OCI-LY3 (cell line): ENCODE results near the gene RFTN1.

ENCODE experiments used
- H2AFZ ChIP-seq: fragments of 200-600, 300-600 bp; shearing (Covaris generic); 2 replicates; pipeline ENCODE4 v1.6.0; 2014; ENCODE audit warnings: antibody characterized with exemption, low read depth, low read length
- H3K27ac ChIP-seq: fragments of 200-600, 300-600 bp; sonication (generic); 2 replicates; pipeline ENCODE4 v1.5.1; 2014; ENCODE audit warnings: mild to moderate bottlenecking, low read length, moderate library complexity, mixed read lengths
- H3K27me3 ChIP-seq: fragments of 200-600, 300-600 bp; sonication (generic); 2 replicates; pipeline ENCODE4 v1.6.1; 2014; ENCODE audit warnings: low read depth, low read length, mixed read lengths
- H3K36me3 ChIP-seq: fragments of 200-600, 300-600 bp; sonication (generic); replicated peaks from 2 replicates; pipeline ENCODE3; 2014; ENCODE audit warnings: low read depth, low read length, mixed read lengths
- H3K4me1 ChIP-seq: fragments of 300-600, 200-600 bp; sonication (generic); 2 replicates; pipeline ENCODE4 v1.6.1; 2014; ENCODE audit warnings: low read length, mixed read lengths
- H3K4me2 ChIP-seq: fragments of 200-600, 300-600 bp; sonication (generic); 2 replicates; pipeline ENCODE4 v1.6.1; 2014; ENCODE audit warnings: low read length, mixed read lengths
- H3K4me3 ChIP-seq: fragments of 300-600, 200-600 bp; sonication (generic); 2 replicates; pipeline ENCODE4 v1.5.1; 2014; ENCODE audit warnings: antibody characterized with exemption, mild to moderate bottlenecking, low read length, moderate library complexity
- H3K79me2 ChIP-seq: fragments of 300-600, 200-600 bp; shearing (Covaris generic); 2 replicates; pipeline ENCODE4 v1.6.1; 2014; ENCODE audit warnings: mild to moderate bottlenecking, low read length, mixed read lengths
- H3K9ac ChIP-seq: fragments of 300-600, 200-600 bp; shearing (Covaris generic); 2 replicates; pipeline ENCODE4 v1.6.0; 2014; ENCODE audit warnings: mild to moderate bottlenecking, low read length, moderate library complexity
- H3K9me3 ChIP-seq: fragments of 200-600, 300-600 bp; shearing (Covaris generic); 2 replicates; pipeline ENCODE4 v1.6.1; 2014; ENCODE audit warnings: low read length, mixed read lengths; ENCODE audit not compliant: insufficient read depth
- H4K20me1 ChIP-seq: fragments of 200-600, 300-600 bp; sonication (generic); 2 replicates; pipeline ENCODE4 v1.6.1; 2016; ENCODE audit warnings: low read length, mixed read lengths; ENCODE audit not compliant: insufficient read depth
- EZH2phosphoT487 ChIP-seq: fragments of 200-600 bp; shearing (Covaris generic); IDR thresholded peaks from 2 replicates; pipeline ENCODE4 v1.6.1; 2018; ENCODE audit warnings: antibody characterized with exemption, mixed run types, low read depth
- TF ChIP-seq, protein P1 (sequence below): fragments of 200-600, 300-600 bp; sonication (generic); IDR thresholded peaks from 2 replicates; pipeline ENCODE4 v1.5.1; 2014; ENCODE audit warnings: antibody characterized with exemption, low read length, low read depth

Gene RFTN1

GRCh38 chr3:16461463-16462245 lies 51.8 kb downstream of the RFTN1 start:
- Histone ChIP-seq H3K9ac (no peak overlapping the region), H4K20me1 (peaks cover 92% of the 10 kb centered on the region), H3K27me3 (no peaks in the 10 kb centered on the region), H3K4me2 (no peak overlapping the region), H2AFZ (no peak overlapping the region), H3K4me1 (0 out of 2 replicates have a peak, but pooled peaks cover under 1% of the 10 kb centered on the region), H3K9me3 (no peaks in the 10 kb centered on the region), H3K27ac (no peak overlapping the region), H3K79me2 (peaks cover 97% of the 10 kb centered on the region), H3K36me3 (peaks cover 56% of the 10 kb centered on the region), H3K4me3 (no peak overlapping the region)
- no peak for TF ChIP-seq EZH2phosphoT487
- TF ChIP-seq, protein P1, sequence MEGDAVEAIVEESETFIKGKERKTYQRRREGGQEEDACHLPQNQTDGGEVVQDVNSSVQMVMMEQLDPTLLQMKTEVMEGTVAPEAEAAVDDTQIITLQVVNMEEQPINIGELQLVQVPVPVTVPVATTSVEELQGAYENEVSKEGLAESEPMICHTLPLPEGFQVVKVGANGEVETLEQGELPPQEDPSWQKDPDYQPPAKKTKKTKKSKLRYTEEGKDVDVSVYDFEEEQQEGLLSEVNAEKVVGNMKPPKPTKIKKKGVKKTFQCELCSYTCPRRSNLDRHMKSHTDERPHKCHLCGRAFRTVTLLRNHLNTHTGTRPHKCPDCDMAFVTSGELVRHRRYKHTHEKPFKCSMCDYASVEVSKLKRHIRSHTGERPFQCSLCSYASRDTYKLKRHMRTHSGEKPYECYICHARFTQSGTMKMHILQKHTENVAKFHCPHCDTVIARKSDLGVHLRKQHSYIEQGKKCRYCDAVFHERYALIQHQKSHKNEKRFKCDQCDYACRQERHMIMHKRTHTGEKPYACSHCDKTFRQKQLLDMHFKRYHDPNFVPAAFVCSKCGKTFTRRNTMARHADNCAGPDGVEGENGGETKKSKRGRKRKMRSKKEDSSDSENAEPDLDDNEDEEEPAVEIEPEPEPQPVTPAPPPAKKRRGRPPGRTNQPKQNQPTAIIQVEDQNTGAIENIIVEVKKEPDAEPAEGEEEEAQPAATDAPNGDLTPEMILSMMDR, result no peak

DNA sequence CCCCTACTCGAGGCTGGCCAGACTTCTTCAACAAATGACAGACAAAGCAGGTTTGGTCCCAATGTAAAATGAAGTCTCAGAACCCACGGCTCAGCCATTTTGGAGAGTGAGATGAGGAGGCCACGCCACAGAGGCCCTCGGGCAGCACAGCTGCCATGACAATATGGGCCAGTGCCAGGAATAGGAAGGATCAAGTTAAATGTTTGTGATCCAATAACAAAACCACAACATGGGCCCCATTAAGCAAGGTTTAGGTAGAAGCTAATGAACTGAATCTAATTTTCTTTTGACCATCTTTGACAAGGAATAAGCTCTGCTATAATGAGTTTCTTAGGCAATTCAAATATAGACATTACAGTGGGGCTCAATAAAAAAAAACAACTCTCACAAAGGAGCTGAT lies 52.6 kb downstream of the RFTN1 start:
- Histone ChIP-seq H3K36me3 (peaks cover 49% of the 10 kb centered on the region), H3K4me3 (no peak overlapping the region), H3K4me2 (no peak overlapping the region), H3K27ac (no peak overlapping the region), H2AFZ (no peak overlapping the region), H3K9me3 (no peaks in the 10 kb centered on the region), H3K79me2 (peaks cover 97% of the 10 kb centered on the region), H3K27me3 (no peaks in the 10 kb centered on the region), H4K20me1 (peaks cover 92% of the 10 kb centered on the region), H3K9ac (no peak overlapping the region), H3K4me1 (no peaks in the 10 kb centered on the region)
- TF ChIP-seq, protein P1, result no peak
- no peak for TF ChIP-seq EZH2phosphoT487

GRCh38 chr3:16460273-16460672 lies 53.2 kb downstream of the RFTN1 start:
- Histone ChIP-seq H3K36me3 (peaks cover 46% of the 10 kb centered on the region), H3K4me2 (no peak overlapping the region)

GRCh38 chr3:16456784-16457415 lies 56.6 kb downstream of the RFTN1 start:
- H3K27ac ChIP-seq, result no peak overlapping the region
- H3K9me3 ChIP-seq, result no peaks in the 10 kb centered on the region
- no peak overlapping the region for H2AFZ ChIP-seq
- peaks cover 93% of the 10 kb centered on the region for H3K79me2 ChIP-seq
- H3K4me3 ChIP-seq, result no peak overlapping the region
- H3K4me2 ChIP-seq, result no peak overlapping the region
- TF ChIP-seq, protein P1, result no peak
- no peak for TF ChIP-seq EZH2phosphoT487
- H3K36me3 ChIP-seq, result peaks cover 41% of the 10 kb centered on the region
- no peaks in the 10 kb centered on the region for H3K27me3 ChIP-seq
- no peak overlapping the region for H3K9ac ChIP-seq
- H4K20me1 ChIP-seq, result peaks cover 94% of the 10 kb centered on the region
- no peaks in the 10 kb centered on the region for H3K4me1 ChIP-seq

More at GRCh38 chr3:16460273-16460672, 53.2 kb downstream of the RFTN1 start:
- Histone ChIP-seq H4K20me1 (peaks cover 92% of the 10 kb centered on the region), H3K27ac (no peak overlapping the region), H3K4me3 (no peak overlapping the region), H3K9ac (no peak overlapping the region), H3K79me2 (peaks cover 96% of the 10 kb centered on the region), H3K4me1 (no peaks in the 10 kb centered on the region), H3K9me3 (no peaks in the 10 kb centered on the region), H2AFZ (no peak overlapping the region), H3K27me3 (no peaks in the 10 kb centered on the region)
- TF ChIP-seq EZH2phosphoT487, result no peak
- TF ChIP-seq, protein P1, result no peak
